ENCODE data around the gene ATP10A.

GRCh38 chr15:25797511-25797935 is 65.6 kb downstream of the ATP10A start:
- TF ChIP-seq CTCF (IDR thresholded peaks at IDR 0.05) (no peak), POLR2A (IDR thresholded peaks at IDR 0.05) (no peak)
